OCI-LY1 (cell line): ENCODE measurements around the gene NFIA.

Experiments used
- H2AFZ ChIP-seq: fragments of 200-600 bp; sonication (generic), shearing (Covaris generic); 2 replicates; pipeline ENCODE4 v1.6.0; 2014; ENCODE audit warnings: antibody characterized with exemption, mild to moderate bottlenecking, low read length
- H3F3A ChIP-seq: fragments of 200-600 bp; sonication (generic), shearing (Covaris generic); 2 replicates; pipeline ENCODE4 v1.6.0; 2014; ENCODE audit warnings: mild to moderate bottlenecking, antibody characterized with exemption, low read length, moderate library complexity; ENCODE audit not compliant: insufficient read depth
- H3K27ac ChIP-seq: fragments of 200-600 bp; sonication (generic); 2 replicates; pipeline ENCODE4 v1.5.1; 2014; ENCODE audit warnings: low read length, mixed run types, mild to moderate bottlenecking, low read depth; ENCODE audit not compliant: poor library complexity, severe bottlenecking
- H3K27me3 ChIP-seq: fragments of 200-600 bp; sonication (generic); 2 replicates; pipeline ENCODE4 v1.6.0; 2014; ENCODE audit warnings: antibody characterized with exemption, mild to moderate bottlenecking, low read length, moderate library complexity; ENCODE audit not compliant: insufficient read depth
- H3K36me3 ChIP-seq: fragments of 200-600 bp; sonication (generic); 2 replicates; pipeline ENCODE4 v1.6.1; 2014; ENCODE audit warnings: mild to moderate bottlenecking, antibody characterized with exemption, low read length, moderate library complexity, mixed read lengths; ENCODE audit not compliant: insufficient read depth
- H3K4me1 ChIP-seq: fragments of 200-600 bp; sonication (generic); 2 replicates; pipeline ENCODE4 v1.5.1; 2014; ENCODE audit warnings: mild to moderate bottlenecking, low read length, moderate library complexity; ENCODE audit not compliant: insufficient read depth, severe bottlenecking
- H3K4me2 ChIP-seq: fragments of 200-600 bp; sonication (generic), shearing (Covaris generic); 2 replicates; pipeline ENCODE4 v1.6.1; 2014; ENCODE audit warnings: low read length
- H3K4me3 ChIP-seq: fragments of 200-600 bp; sonication (generic); 2 replicates; pipeline ENCODE4 v1.5.1; 2014; ENCODE audit warnings: low read length, low read depth, mild to moderate bottlenecking, mixed read lengths; ENCODE audit not compliant: poor library complexity, severe bottlenecking
- H3K79me2 ChIP-seq: fragments of 200-600 bp; shearing (Covaris generic); 2 replicates; pipeline ENCODE4 v1.6.1; 2016; ENCODE audit warnings: mixed run types, low read length, mixed read lengths; ENCODE audit not compliant: insufficient read depth
- H3K9ac ChIP-seq: fragments of 200-600 bp; sonication (generic), shearing (Covaris generic); 2 replicates; pipeline ENCODE4 v1.6.1; 2014; ENCODE audit warnings: mild to moderate bottlenecking, low read length, mixed read lengths
- H3K9me2 ChIP-seq: fragments of 200-600 bp; sonication (generic), shearing (Covaris generic); 2 replicates; pipeline ENCODE4 v1.6.1; 2014; ENCODE audit warnings: low read depth, mild to moderate bottlenecking, low read length, mixed read lengths
- H3K9me3 ChIP-seq: fragments of 200-600 bp; shearing (Covaris generic); 2 replicates; pipeline ENCODE4 v1.6.1; 2014; ENCODE audit warnings: low read length, mixed read lengths
- H4K20me1 ChIP-seq: fragments of 200-600 bp; sonication (generic), shearing (Covaris generic); 2 replicates; pipeline ENCODE4 v1.6.0; 2016; ENCODE audit warnings: mild to moderate bottlenecking, low read length; ENCODE audit not compliant: insufficient read depth
- EZH2 ChIP-seq: fragments of 200-600 bp; sonication (generic), shearing (Covaris generic); IDR thresholded peaks from 2 replicates; pipeline ENCODE4 v1.8.0; 2017; ENCODE audit warnings: borderline replicate concordance, mixed run types, mild to moderate bottlenecking, antibody characterized with exemption, low read length, moderate library complexity, mixed read lengths
- TF ChIP-seq, protein P1 (sequence below): fragments of 200-600 bp; sonication (generic), shearing (Covaris generic); IDR thresholded peaks from 2 replicates; pipeline ENCODE4 v1.5.1; 2017; ENCODE audit warnings: mild to moderate bottlenecking, antibody characterized with exemption, low read length, moderate library complexity, mixed read lengths

The NFIA gene

GRCh38 chr1:61227857-61228550 is 145.6 kb downstream of the NFIA start:
- Histone ChIP-seq H4K20me1 (no peaks in the 10 kb centered on the region), H3K9me3 (no peaks in the 10 kb centered on the region), H3K9me2 (no peaks in the 10 kb centered on the region), H3K4me2 (no peak overlapping the region), H3K4me1 (peaks cover 46% of the 10 kb centered on the region), H2AFZ (no peak overlapping the region), H3F3A (no peaks in the 10 kb centered on the region), H3K4me3 (no peak overlapping the region), H3K79me2 (no peaks in the 10 kb centered on the region; the same call in 1 of the 2 replicates), H3K27me3 (no peaks in the 10 kb centered on the region), H3K27ac (no peak overlapping the region), H3K36me3 (no peaks in the 10 kb centered on the region), H3K9ac (no peak overlapping the region)
- TF ChIP-seq EZH2: no peak
- TF ChIP-seq, protein P1, sequence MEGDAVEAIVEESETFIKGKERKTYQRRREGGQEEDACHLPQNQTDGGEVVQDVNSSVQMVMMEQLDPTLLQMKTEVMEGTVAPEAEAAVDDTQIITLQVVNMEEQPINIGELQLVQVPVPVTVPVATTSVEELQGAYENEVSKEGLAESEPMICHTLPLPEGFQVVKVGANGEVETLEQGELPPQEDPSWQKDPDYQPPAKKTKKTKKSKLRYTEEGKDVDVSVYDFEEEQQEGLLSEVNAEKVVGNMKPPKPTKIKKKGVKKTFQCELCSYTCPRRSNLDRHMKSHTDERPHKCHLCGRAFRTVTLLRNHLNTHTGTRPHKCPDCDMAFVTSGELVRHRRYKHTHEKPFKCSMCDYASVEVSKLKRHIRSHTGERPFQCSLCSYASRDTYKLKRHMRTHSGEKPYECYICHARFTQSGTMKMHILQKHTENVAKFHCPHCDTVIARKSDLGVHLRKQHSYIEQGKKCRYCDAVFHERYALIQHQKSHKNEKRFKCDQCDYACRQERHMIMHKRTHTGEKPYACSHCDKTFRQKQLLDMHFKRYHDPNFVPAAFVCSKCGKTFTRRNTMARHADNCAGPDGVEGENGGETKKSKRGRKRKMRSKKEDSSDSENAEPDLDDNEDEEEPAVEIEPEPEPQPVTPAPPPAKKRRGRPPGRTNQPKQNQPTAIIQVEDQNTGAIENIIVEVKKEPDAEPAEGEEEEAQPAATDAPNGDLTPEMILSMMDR: no peak

GRCh38 chr1:61230523-61230922 is 148.2 kb downstream of the NFIA start:
- Histone ChIP-seq H3K4me3 (no peak overlapping the region), H3K27me3 (no peaks in the 10 kb centered on the region), H4K20me1 (no peaks in the 10 kb centered on the region), H3K27ac (no peak overlapping the region), H3K79me2 (no peaks in the 10 kb centered on the region; the same call in 1 of the 2 replicates), H3K9me2 (no peaks in the 10 kb centered on the region), H3K9me3 (no peaks in the 10 kb centered on the region), H3K4me1 (peaks cover 54% of the 10 kb centered on the region), H3K36me3 (no peaks in the 10 kb centered on the region), H2AFZ (no peak overlapping the region), H3K9ac (no peak overlapping the region), H3F3A (no peaks in the 10 kb centered on the region), H3K4me2 (no peak overlapping the region)
- no peak for TF ChIP-seq EZH2
- TF ChIP-seq, protein P1: no peak

GRCh38 chr1:61231795-61232194 is 149.4 kb downstream of the NFIA start:
- no peaks in the 10 kb centered on the region for H3K9me2 ChIP-seq
- no peaks in the 10 kb centered on the region for H3F3A ChIP-seq
- no peak for TF ChIP-seq EZH2
- TF ChIP-seq, protein P1: no peak
- H3K27me3 ChIP-seq: no peaks in the 10 kb centered on the region
- H3K4me2 ChIP-seq: no peak overlapping the region
- H3K9me3 ChIP-seq: no peaks in the 10 kb centered on the region
- H3K4me3 ChIP-seq: no peak overlapping the region
- H3K27ac ChIP-seq: no peak overlapping the region
- peaks cover 44% of the 10 kb centered on the region for H3K4me1 ChIP-seq
- H4K20me1 ChIP-seq: no peaks in the 10 kb centered on the region
- no peak overlapping the region for H2AFZ ChIP-seq
- no peaks in the 10 kb centered on the region; the same call in 1 of the 2 replicates for H3K79me2 ChIP-seq
- H3K36me3 ChIP-seq: no peaks in the 10 kb centered on the region
- H3K9ac ChIP-seq: no peak overlapping the region
